IMR-90 (cell line): ENCODE data around the gene CXCL12. TPM values are rescaled to one million over a fixed set of nuclear protein-coding genes. Genes with fewer than 3 reads are reported as not detected.

Experiments
- ATAC-seq: fragments of 200-7000 bp; cut with Tn5 transposase; 2 replicates; pipeline ENCODE4 v1.9.1; 2020; ENCODE audit warnings: low read depth, mild to moderate bottlenecking, moderate library complexity
- BruUV-seq: library from RNA; stranded (reverse); fragments of 400-500 nt; replicated peaks from 2 replicates; lab custom pipeline; 2021; lab: Mats Ljungman, UMichigan
- CTCF ChIA-PET: fragments of 300-600 bp; formaldehyde crosslinking; extraction: SDS; loops from one replicate; lab custom pipeline; 2021; ENCODE audit warnings: antibody characterized with exemption; lab: Yijun Ruan, JAX
- POLR2A ChIA-PET: fragments of 300-600 bp; sonication (Branson Sonifier 250); formaldehyde crosslinking; loops from one replicate; lab custom pipeline; 2022; ENCODE audit warnings: antibody characterized with exemption; ENCODE audit not compliant: unreplicated experiment; lab: Charles Lee
- DNase-seq: peaks from one replicate; pipeline ENCODE4 v3.0.0; 2013
- H2AFZ ChIP-seq: replicated peaks from 2 replicates; pipeline ENCODE3; 2013; ENCODE audit warnings: low read length, mild to moderate bottlenecking; ENCODE audit not compliant: poor library complexity
- H2AK5ac ChIP-seq: 2 replicates; pipeline ENCODE4 v1.6.1; 2013; ENCODE audit warnings: low read depth, low read length, inconsistent platforms
- H2AK9ac ChIP-seq: replicated peaks from 2 replicates; pipeline ENCODE3; 2013; ENCODE audit warnings: mild to moderate bottlenecking, low read depth, low read length, moderate library complexity; ENCODE audit not compliant: poor library complexity
- H2BK120ac ChIP-seq: 2 replicates; pipeline ENCODE4 v1.6.1; 2013; ENCODE audit warnings: low read depth, low read length, inconsistent platforms
- H2BK15ac ChIP-seq: 3 replicates; pipeline ENCODE4 v1.6.1; 2013; ENCODE audit warnings: low read depth, low read length, inconsistent platforms
- H2BK20ac ChIP-seq: 2 replicates; pipeline ENCODE4 v1.6.1; 2013; ENCODE audit warnings: low read depth, mild to moderate bottlenecking, inconsistent platforms, low read length, moderate library complexity
- H2BK5ac ChIP-seq: 2 replicates; pipeline ENCODE4 v1.6.1; 2013; ENCODE audit warnings: mild to moderate bottlenecking, low read depth, low read length, inconsistent platforms; ENCODE audit not compliant: poor library complexity, severe bottlenecking
- H3K14ac ChIP-seq: replicated peaks from 2 replicates; pipeline ENCODE4 v1.6.1; 2013; ENCODE audit warnings: low read depth, low read length, inconsistent platforms
- H3K18ac ChIP-seq: 2 replicates; pipeline ENCODE4 v1.6.1; 2013; ENCODE audit warnings: low read depth, low read length, control low read depth
- H3K23ac ChIP-seq: 2 replicates; pipeline ENCODE4 v1.6.1; 2013; ENCODE audit warnings: low read depth, low read length, inconsistent platforms
- H3K27ac ChIP-seq: 2 replicates; pipeline ENCODE4 v1.5.1; 2013; ENCODE audit warnings: mild to moderate bottlenecking, control low read depth, low read length; ENCODE audit not compliant: insufficient read depth
- H3K27me3 ChIP-seq: 2 replicates; pipeline ENCODE4 v1.6.1; 2013; ENCODE audit warnings: low read length; ENCODE audit not compliant: control insufficient read depth, insufficient read depth
- H3K36me3 ChIP-seq: 2 replicates; pipeline ENCODE4 v1.6.1; 2013; ENCODE audit warnings: low read length, mixed read lengths; ENCODE audit not compliant: control insufficient read depth, insufficient read depth
- H3K4ac ChIP-seq: 2 replicates; pipeline ENCODE4 v1.6.1; 2013; ENCODE audit warnings: low read depth, low read length, inconsistent platforms
- H3K4me1 ChIP-seq: 2 replicates; pipeline ENCODE4 v1.6.1; 2013; ENCODE audit warnings: low read length, mixed read lengths; ENCODE audit not compliant: control insufficient read depth, insufficient read depth
- H3K4me2 ChIP-seq: 2 replicates; pipeline ENCODE4 v1.6.1; 2013; ENCODE audit warnings: low read depth, mild to moderate bottlenecking, control low read depth, low read length, moderate library complexity
- H3K4me3 ChIP-seq: 2 replicates; pipeline ENCODE4 v1.5.1; 2013; ENCODE audit warnings: low read depth, mild to moderate bottlenecking, control low read depth, low read length, moderate library complexity; ENCODE audit not compliant: insufficient read depth
- H3K56ac ChIP-seq: 2 replicates; pipeline ENCODE4 v1.6.1; 2013; ENCODE audit warnings: low read length, inconsistent platforms; ENCODE audit not compliant: insufficient read depth; ENCODE audit errors: extremely low read depth
- H3K79me1 ChIP-seq, 2 experiments: 2 replicates each; pipeline ENCODE4 v1.6.1; 2013; ENCODE audit warnings: low read length in 2 of 2, inconsistent platforms in 1 of 2, low read depth in 1 of 2
- H3K9ac ChIP-seq: 2 replicates; pipeline ENCODE4 v1.6.1; 2013; ENCODE audit warnings: low read depth, low read length, control low read depth
- H3K9me1 ChIP-seq: 2 replicates; pipeline ENCODE4 v1.6.1; 2013; ENCODE audit warnings: low read length, inconsistent platforms; ENCODE audit not compliant: insufficient read depth
- H3K9me3 ChIP-seq: 2 replicates; pipeline ENCODE4 v1.6.1; 2013; ENCODE audit warnings: low read length; ENCODE audit not compliant: control insufficient read depth, insufficient read depth
- H4K20me1 ChIP-seq: 2 replicates; pipeline ENCODE4 v1.6.1; 2013; ENCODE audit warnings: low read length, inconsistent platforms; ENCODE audit not compliant: insufficient read depth
- H4K5ac ChIP-seq: 2 replicates; pipeline ENCODE4 v1.6.1; 2013; ENCODE audit warnings: mild to moderate bottlenecking, low read depth, low read length, control low read depth
- H4K8ac ChIP-seq, 2 experiments: 2 replicates each; pipeline ENCODE4 v1.6.1; 2013; ENCODE audit warnings: low read depth in 2 of 2, low read length in 2 of 2, control low read depth in 1 of 2, inconsistent platforms in 1 of 2
- H4K91ac ChIP-seq: 2 replicates; pipeline ENCODE4 v1.6.1; 2013; ENCODE audit warnings: low read depth, low read length, inconsistent platforms; ENCODE audit not compliant: insufficient read depth
- BHLHE40 ChIP-seq: fragments of 150-350 bp; IDR thresholded peaks from 2 replicates; pipeline ENCODE4 v1.6.1; 2016; ENCODE audit warnings: mild to moderate bottlenecking, low read depth, low read length
- CEBPB ChIP-seq: IDR thresholded peaks from 2 replicates; pipeline ENCODE4 v1.6.1; 2012; ENCODE audit warnings: low read depth, low read length, improper control_type of control experiment
- CHD1 ChIP-seq: IDR thresholded peaks from 2 replicates; pipeline ENCODE4 v1.6.1; 2012; ENCODE audit warnings: low read depth, low read length, improper control_type of control experiment
- FOS ChIP-seq: fragments of 150-350 bp; IDR thresholded peaks from 2 replicates; pipeline ENCODE4 v1.6.1; 2016; ENCODE audit warnings: low read depth, low read length
- MAFK ChIP-seq: IDR thresholded peaks from 2 replicates; pipeline ENCODE4 v1.6.1; 2012; ENCODE audit warnings: low read depth, low read length, improper control_type of control experiment
- MAZ ChIP-seq: IDR thresholded peaks from 2 replicates; pipeline ENCODE4 v1.6.1; 2012; ENCODE audit warnings: low read depth, mild to moderate bottlenecking, low read length, improper control_type of control experiment, moderate library complexity, borderline replicate concordance
- MXI1 ChIP-seq: IDR thresholded peaks from 2 replicates; pipeline ENCODE4 v1.6.1; 2012; ENCODE audit warnings: low read depth, mild to moderate bottlenecking, low read length, moderate library complexity, borderline replicate concordance
- NFE2L2 ChIP-seq: fragments of 150-350 bp; IDR thresholded peaks from 2 replicates; pipeline ENCODE4 v1.6.1; 2016; ENCODE audit warnings: low read depth, mild to moderate bottlenecking, low read length
- POLR2A ChIP-seq: IDR thresholded peaks from 2 replicates; pipeline ENCODE4 v1.6.1; 2012; ENCODE audit warnings: mild to moderate bottlenecking, low read depth, low read length
- RAD21 ChIP-seq: IDR thresholded peaks from 2 replicates; pipeline ENCODE4 v1.6.1; 2012; ENCODE audit warnings: low read length, improper control_type of control experiment
- RCOR1 ChIP-seq: IDR thresholded peaks from 2 replicates; pipeline ENCODE4 v1.6.1; 2012; ENCODE audit warnings: mild to moderate bottlenecking, low read length, improper control_type of control experiment; ENCODE audit not compliant: insufficient replicate concordance
- RFX5 ChIP-seq: IDR thresholded peaks from 2 replicates; pipeline ENCODE4 v1.8.0; 2012; ENCODE audit warnings: low read depth, mild to moderate bottlenecking, low read length, moderate library complexity
- SMC3 ChIP-seq: fragments of 150-350 bp; IDR thresholded peaks from 2 replicates; pipeline ENCODE4 v1.6.1; 2016; ENCODE audit warnings: low read depth, mild to moderate bottlenecking, antibody characterized with exemption, low read length, moderate library complexity
- WGBS, 2 experiments: methylation state at CpG; one replicate each; pipeline versions ENCODE4 v1.1.5 to v1.1.7; 2013; ENCODE audit warnings: missing lambda C conversion rate in 2 of 2; ENCODE audit not compliant: insufficient read length in 1 of 2; ENCODE audit errors: extremely low coverage in 2 of 2; 5-methylcytosine and 5-hydroxymethylcytosine counted together
- dilution Hi-C: fragments of 300-500 bp; cut with HindIII; formaldehyde crosslinking; loops from one replicate; pipeline ENCODE4 v1.14.3; 2018; ENCODE audit warnings: low sequenced_read_pairs; ENCODE audit not compliant: unreplicated experiment
- in situ Hi-C: fragments of 300-500 bp; cut with MboI; formaldehyde crosslinking; loops from 3 replicates; pipeline ENCODE4 v1.14.3; 2019; ENCODE audit warnings: low sequenced_read_pairs, inconsistent platforms, mixed read lengths
- intact Hi-C: fragments of 100-400 bp; cut with micrococcal nuclease; formaldehyde crosslinking; loops from 2 replicates; pipeline ENCODE4 v1.10.0; 2022
- polyA plus RNA-seq, 3 experiments: library from polyadenylated mRNA; depleted of rRNA; stranded (reverse); fragments of >200 nt; gene quantifications; 2 replicates each; pipeline ENCODE4 v1.2.3, GENCODE V29; 2012; ENCODE audit warnings: low replicate concordance in 1 of 3
- total RNA-seq: library from RNA; depleted of rRNA; stranded (reverse); fragments of >200 nt; gene quantifications from 2 replicates; pipeline ENCODE4 v1.2.3, GENCODE V29; 2012
- TF ChIP-seq, protein P1 (sequence below): fragments of 150-350 bp; IDR thresholded peaks from 2 replicates; pipeline ENCODE4 v1.6.1; 2017; ENCODE audit warnings: mild to moderate bottlenecking, antibody characterized with exemption, low read length, low read depth
- TF ChIP-seq, protein P2 (sequence below): fragments of 150-350 bp; IDR thresholded peaks from 2 replicates; pipeline ENCODE4 v1.6.1; 2016; ENCODE audit warnings: low read depth, mild to moderate bottlenecking, low read length, moderate library complexity, borderline replicate concordance
- TF ChIP-seq, protein P3 (sequence below): conservative IDR thresholded peaks from 2 replicates; pipeline ENCODE4 v1.5.1; 2012; ENCODE audit warnings: mild to moderate bottlenecking, low read depth, low read length, improper control_type of control experiment

CXCL12 gene
- total and polyA plus RNA-seq, 2 of the 4 experiments (the other 2 are of a cell fraction) = 15.8 to 80.7 TPM

DNA sequence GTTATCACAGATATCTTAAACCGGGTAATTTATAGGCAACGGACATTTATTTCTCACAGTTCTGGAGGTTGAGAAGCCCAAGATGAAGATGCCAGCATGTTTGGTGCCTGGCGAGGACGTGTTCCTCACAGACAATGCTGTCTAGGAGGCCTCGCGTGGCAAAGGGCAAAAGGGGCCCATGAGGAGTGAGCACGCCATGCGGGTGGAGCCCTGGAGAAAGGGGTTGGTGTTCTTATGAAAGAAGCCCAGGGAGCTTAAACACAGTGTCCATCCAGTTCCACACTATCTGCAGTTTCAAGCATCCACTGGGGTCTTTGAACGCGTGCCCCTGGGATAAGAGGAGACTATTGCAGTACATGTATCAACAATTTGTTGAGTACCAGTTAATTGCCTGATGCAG, 51.4 kb downstream of the CXCL12 start:
- ChIA-PET CTCF (no interaction called here), POLR2A (no interaction called here)
- no peak overlapping the region for H3K9ac ChIP-seq
- H3K9me3 ChIP-seq = no peaks in the 10 kb centered on the region
- H2AK5ac ChIP-seq = no peak overlapping the region
- intact Hi-C loops (no loop called here), in situ Hi-C loops (no loop called here), dilution Hi-C loops (no loop called here)
- H3K27ac ChIP-seq = no peak overlapping the region
- H3K4me2 ChIP-seq = no peak overlapping the region
- DNase-seq = no peak
- H3K14ac ChIP-seq = no peak overlapping the region
- no peaks in the 10 kb centered on the region for H3K27me3 ChIP-seq
- no peak overlapping the region for H4K5ac ChIP-seq
- H3K79me1 ChIP-seq = no peaks in the 10 kb centered on the region
- H2BK5ac ChIP-seq = no peak overlapping the region
- H3K23ac ChIP-seq = no peak overlapping the region
- H3K36me3 ChIP-seq = no peaks in the 10 kb centered on the region
- H3K4me3 ChIP-seq = no peak overlapping the region
- H2AFZ ChIP-seq = no peak overlapping the region
- no peaks in the 10 kb centered on the region for H4K20me1 ChIP-seq
- no peak overlapping the region for H4K8ac ChIP-seq
- no peak overlapping the region for H2AK9ac ChIP-seq
- no peak overlapping the region for H3K56ac ChIP-seq
- H2BK120ac ChIP-seq = no peak overlapping the region
- H2BK15ac ChIP-seq = no peak overlapping the region
- H3K9me1 ChIP-seq = peaks cover 6% of the 10 kb centered on the region; the same call in 1 of the 2 replicates
- H3K4ac ChIP-seq = no peak overlapping the region
- TF ChIP-seq FOS (no peak), RAD21 (no peak), MAZ (no peak), MAFK (no peak), SMC3 (no peak), RFX5 (no peak), POLR2A (no peak), NFE2L2 (no peak), BHLHE40 (no peak), MXI1 (no peak), CHD1 (no peak), CEBPB (no peak), RCOR1 (no peak)
- TF ChIP-seq, protein P1, sequence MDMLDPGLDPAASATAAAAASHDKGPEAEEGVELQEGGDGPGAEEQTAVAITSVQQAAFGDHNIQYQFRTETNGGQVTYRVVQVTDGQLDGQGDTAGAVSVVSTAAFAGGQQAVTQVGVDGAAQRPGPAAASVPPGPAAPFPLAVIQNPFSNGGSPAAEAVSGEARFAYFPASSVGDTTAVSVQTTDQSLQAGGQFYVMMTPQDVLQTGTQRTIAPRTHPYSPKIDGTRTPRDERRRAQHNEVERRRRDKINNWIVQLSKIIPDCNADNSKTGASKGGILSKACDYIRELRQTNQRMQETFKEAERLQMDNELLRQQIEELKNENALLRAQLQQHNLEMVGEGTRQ = no peak
- TF ChIP-seq, protein P2, sequence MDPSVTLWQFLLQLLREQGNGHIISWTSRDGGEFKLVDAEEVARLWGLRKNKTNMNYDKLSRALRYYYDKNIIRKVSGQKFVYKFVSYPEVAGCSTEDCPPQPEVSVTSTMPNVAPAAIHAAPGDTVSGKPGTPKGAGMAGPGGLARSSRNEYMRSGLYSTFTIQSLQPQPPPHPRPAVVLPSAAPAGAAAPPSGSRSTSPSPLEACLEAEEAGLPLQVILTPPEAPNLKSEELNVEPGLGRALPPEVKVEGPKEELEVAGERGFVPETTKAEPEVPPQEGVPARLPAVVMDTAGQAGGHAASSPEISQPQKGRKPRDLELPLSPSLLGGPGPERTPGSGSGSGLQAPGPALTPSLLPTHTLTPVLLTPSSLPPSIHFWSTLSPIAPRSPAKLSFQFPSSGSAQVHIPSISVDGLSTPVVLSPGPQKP = no peak
- TF ChIP-seq, protein P3, sequence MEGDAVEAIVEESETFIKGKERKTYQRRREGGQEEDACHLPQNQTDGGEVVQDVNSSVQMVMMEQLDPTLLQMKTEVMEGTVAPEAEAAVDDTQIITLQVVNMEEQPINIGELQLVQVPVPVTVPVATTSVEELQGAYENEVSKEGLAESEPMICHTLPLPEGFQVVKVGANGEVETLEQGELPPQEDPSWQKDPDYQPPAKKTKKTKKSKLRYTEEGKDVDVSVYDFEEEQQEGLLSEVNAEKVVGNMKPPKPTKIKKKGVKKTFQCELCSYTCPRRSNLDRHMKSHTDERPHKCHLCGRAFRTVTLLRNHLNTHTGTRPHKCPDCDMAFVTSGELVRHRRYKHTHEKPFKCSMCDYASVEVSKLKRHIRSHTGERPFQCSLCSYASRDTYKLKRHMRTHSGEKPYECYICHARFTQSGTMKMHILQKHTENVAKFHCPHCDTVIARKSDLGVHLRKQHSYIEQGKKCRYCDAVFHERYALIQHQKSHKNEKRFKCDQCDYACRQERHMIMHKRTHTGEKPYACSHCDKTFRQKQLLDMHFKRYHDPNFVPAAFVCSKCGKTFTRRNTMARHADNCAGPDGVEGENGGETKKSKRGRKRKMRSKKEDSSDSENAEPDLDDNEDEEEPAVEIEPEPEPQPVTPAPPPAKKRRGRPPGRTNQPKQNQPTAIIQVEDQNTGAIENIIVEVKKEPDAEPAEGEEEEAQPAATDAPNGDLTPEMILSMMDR = no peak
- WGBS, 2 experiments = 100% methylated on average over 2 of the region's 10 CpGs; no CpG with 5 or more reads in 1 of the 2 experiments
- no peak for ATAC-seq
- H4K91ac ChIP-seq = no peak overlapping the region
- H3K4me1 ChIP-seq = peaks cover 14% of the 10 kb centered on the region
- H2BK20ac ChIP-seq = no peak overlapping the region
- H3K18ac ChIP-seq = no peak overlapping the region
- no TSS peak for BruUV-seq
